Skeletal muscle satellite cell (primary cell): ENCODE results near the gene PPP2R3A.
"Not testable (repeated sequence)": the region's sequence is repeated elsewhere in the genome, so short reads cannot be mapped to it uniquely, and the experiment has no call there.

ENCODE experiments used
- H3K27me3 ChIP-seq: 2 replicates; pipeline ENCODE4 v1.7.0; 2013; ENCODE audit warnings: low read length; ENCODE audit not compliant: control insufficient read depth, insufficient read depth
- H3K36me3 ChIP-seq: 2 replicates; pipeline ENCODE4 v1.7.0; 2013; ENCODE audit warnings: mild to moderate bottlenecking, control low read depth, low read length; ENCODE audit not compliant: insufficient read depth
- H3K4me1 ChIP-seq: 2 replicates; pipeline ENCODE4 v1.7.0; 2013; ENCODE audit warnings: low read length; ENCODE audit not compliant: control insufficient read depth, insufficient read depth
- H3K4me2 ChIP-seq: 2 replicates; pipeline ENCODE4 v1.7.0; 2013; ENCODE audit warnings: mild to moderate bottlenecking, low read length
- H3K4me3 ChIP-seq: 2 replicates; pipeline ENCODE4 v1.7.0; 2013; ENCODE audit warnings: low read length
- H3K9ac ChIP-seq: 2 replicates; pipeline ENCODE4 v1.7.0; 2013; ENCODE audit warnings: mild to moderate bottlenecking, low read depth, low read length, moderate library complexity
- H3K9me3 ChIP-seq: replicated peaks from 2 replicates; pipeline ENCODE4 v1.7.0; 2013; ENCODE audit warnings: mild to moderate bottlenecking, control low read depth, low read length

PPP2R3A gene

GRCh38 chr3:135929670-135930069 lies 35.9 kb upstream of the PPP2R3A start:
- Histone ChIP-seq H3K27me3 (no peaks in the 10 kb centered on the region), H3K4me1 (peaks cover 3% of the 10 kb centered on the region), H3K9ac (no peak overlapping the region), H3K9me3 (no peaks in the 10 kb centered on the region), H3K4me3 (no peak overlapping the region), H3K4me2 (no peak overlapping the region), H3K36me3 (no peaks in the 10 kb centered on the region)

GRCh38 chr3:135930255-135930654 lies 35.3 kb upstream of the PPP2R3A start:
- Histone ChIP-seq H3K9me3 (no peaks in the 10 kb centered on the region), H3K9ac (no peak overlapping the region), H3K4me2 (no peak overlapping the region), H3K4me3 (no peak overlapping the region), H3K27me3 (no peaks in the 10 kb centered on the region), H3K4me1 (peaks cover 3% of the 10 kb centered on the region), H3K36me3 (no peaks in the 10 kb centered on the region)

- H3K9ac ChIP-seq, H3K4me2 ChIP-seq, H3K9me3 ChIP-seq, H3K4me1 ChIP-seq, H3K27me3 ChIP-seq, H3K4me3 ChIP-seq, H3K36me3 ChIP-seq: not testable (repeated sequence)
Observed at GRCh38 chr3:135935171-135935570, 30.4 kb upstream of the PPP2R3A start.

- H3K9ac ChIP-seq, H3K36me3 ChIP-seq, H3K4me3 ChIP-seq, H3K9me3 ChIP-seq, H3K4me2 ChIP-seq, H3K4me1 ChIP-seq, H3K27me3 ChIP-seq: not testable (repeated sequence)
Observed at GRCh38 chr3:135937766-135938165, 27.8 kb upstream of the PPP2R3A start.

- Histone ChIP-seq H3K9me3 (no peaks in the 10 kb centered on the region), H3K4me1 (peaks cover 4% of the 10 kb centered on the region), H3K4me3 (no peak overlapping the region), H3K27me3 (no peaks in the 10 kb centered on the region), H3K4me2 (no peak overlapping the region), H3K9ac (no peak overlapping the region), H3K36me3 (no peaks in the 10 kb centered on the region)
Observed at GRCh38 chr3:135944831-135945230, 20.7 kb upstream of the PPP2R3A start.

GRCh38 chr3:135950941-135951340 lies 14.6 kb upstream of the PPP2R3A start:
- Histone ChIP-seq H3K4me1 (no peaks in the 10 kb centered on the region), H3K27me3 (no peaks in the 10 kb centered on the region), H3K9me3 (no peaks in the 10 kb centered on the region), H3K9ac (no peak overlapping the region), H3K36me3 (no peaks in the 10 kb centered on the region), H3K4me2 (no peak overlapping the region), H3K4me3 (no peak overlapping the region)

GRCh38 chr3:135964160-135964955 lies 1.2 kb upstream of the PPP2R3A start:
- Histone ChIP-seq H3K4me1 (peaks cover 19% of the 10 kb centered on the region), H3K36me3 (no peaks in the 10 kb centered on the region), H3K4me2 (no peak overlapping the region), H3K4me3 (no peak overlapping the region), H3K9ac (no peak overlapping the region), H3K27me3 (no peaks in the 10 kb centered on the region), H3K9me3 (no peaks in the 10 kb centered on the region)

- H3K36me3 ChIP-seq: no peaks in the 10 kb centered on the region
- peak overlapping the region; percentile 83 for H3K4me3 ChIP-seq
- peak overlapping the region; percentile 68 for H3K9ac ChIP-seq
- H3K27me3 ChIP-seq: no peaks in the 10 kb centered on the region
- peak overlapping the region; percentile 91 for H3K4me2 ChIP-seq
- no peaks in the 10 kb centered on the region for H3K9me3 ChIP-seq
- peaks cover 21% of the 10 kb centered on the region for H3K4me1 ChIP-seq
Observed at GRCh38 chr3:135965129-135965505, 411 bp upstream of the PPP2R3A start.

- Histone ChIP-seq H3K4me2 (peak overlapping the region; percentile 81), H3K9ac (peak overlapping the region; percentile 89), H3K9me3 (no peaks in the 10 kb centered on the region), H3K36me3 (no peaks in the 10 kb centered on the region), H3K4me1 (peaks cover 27% of the 10 kb centered on the region), H3K4me3 (peak overlapping the region; percentile 83), H3K27me3 (no peaks in the 10 kb centered on the region)
Observed at GRCh38 chr3:135966271-135966961, 888 bp downstream of the PPP2R3A start.

- H3K4me3 ChIP-seq: peak overlapping the region; percentile 83
- H3K9ac ChIP-seq: peak overlapping the region; percentile 89
- peak overlapping the region; percentile 81 for H3K4me2 ChIP-seq
- no peaks in the 10 kb centered on the region for H3K27me3 ChIP-seq
- H3K9me3 ChIP-seq: no peaks in the 10 kb centered on the region
- H3K36me3 ChIP-seq: no peaks in the 10 kb centered on the region
- peaks cover 27% of the 10 kb centered on the region for H3K4me1 ChIP-seq
Observed at GRCh38 chr3:135966962-135967274, 1.4 kb downstream of the PPP2R3A start.

GRCh38 chr3:135967867-135968266 lies 2.3 kb downstream of the PPP2R3A start:
- peaks cover 27% of the 10 kb centered on the region for H3K4me1 ChIP-seq
- H3K4me2 ChIP-seq: peak overlapping the region; percentile 81
- peak overlapping the region; percentile 89 for H3K9ac ChIP-seq
- peak overlapping the region; percentile 83 for H3K4me3 ChIP-seq
- no peaks in the 10 kb centered on the region for H3K36me3 ChIP-seq
- H3K27me3 ChIP-seq: no peaks in the 10 kb centered on the region
- no peaks in the 10 kb centered on the region for H3K9me3 ChIP-seq
